ENCODE measurements around the gene CEP85L.

DNA sequence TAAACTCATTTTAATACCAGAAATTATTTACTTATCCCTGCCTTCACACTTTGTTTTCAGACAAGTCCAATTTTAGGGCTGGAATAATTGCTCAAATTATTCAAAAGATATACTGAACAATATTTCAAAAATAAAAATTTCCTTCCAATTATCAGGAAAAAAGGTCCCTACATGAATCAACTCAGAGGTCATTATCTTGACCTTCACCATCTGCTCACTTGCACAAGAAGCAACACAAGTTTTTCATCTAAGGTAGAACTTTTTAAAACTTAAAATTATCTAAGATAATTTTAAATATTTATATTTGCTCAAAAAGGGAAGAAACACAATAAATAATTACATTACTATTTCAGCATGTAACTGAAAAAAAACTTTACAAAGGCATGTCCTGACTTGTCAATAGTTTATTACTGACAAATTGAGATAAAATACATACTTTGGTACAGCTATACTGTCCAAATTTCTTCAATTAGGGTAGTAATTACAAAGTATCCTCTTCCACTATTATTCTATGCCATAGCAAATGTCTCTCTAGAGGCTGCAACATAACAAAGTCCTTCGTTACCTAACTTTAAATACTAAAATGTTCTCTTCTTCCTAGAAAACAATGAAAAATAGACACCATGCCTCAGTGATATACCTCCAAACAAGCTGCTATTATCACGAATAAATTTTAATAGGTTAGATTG lies 2.4 kb downstream of the CEP85L start:
- TF ChIP-seq POLR2AphosphoS5 (IDR thresholded peaks at IDR 0.05; ENCODE audit: low read depth) (no peak), CTCF (IDR thresholded peaks at IDR 0.05; ENCODE audit: insufficient read depth, low read length) (no peak), GABPA (IDR thresholded peaks at IDR 0.05; ENCODE audit: low read depth) (no peak)
